H9 (cell line): ENCODE results near the gene CACTIN. TPM values are rescaled to one million over a fixed set of nuclear protein-coding genes. Genes with fewer than 3 reads are reported as not detected.
"Not testable (repeated sequence)": the region's sequence is repeated elsewhere in the genome, so short reads cannot be mapped to it uniquely, and the experiment has no call there.

Source experiments
- DNase-seq: peaks from one replicate; pipeline ENCODE4 v3.0.0-alpha.2; 2017
- H2AFZ ChIP-seq: one replicate; pipeline ENCODE4 v1.6.1; 2013; ENCODE audit warnings: mild to moderate bottlenecking, low read length, control low read depth, moderate library complexity
- H2AK5ac ChIP-seq: 2 replicates; pipeline ENCODE4 v1.6.1; 2013; ENCODE audit warnings: low read length, control low read depth, mixed read lengths; ENCODE audit not compliant: insufficient read length
- H2BK120ac ChIP-seq: one replicate; pipeline ENCODE4 v1.6.1; 2013; ENCODE audit warnings: low read depth, mild to moderate bottlenecking, low read length, control low read depth, inconsistent platforms; ENCODE audit not compliant: poor library complexity, severe bottlenecking
- H2BK12ac ChIP-seq: 2 replicates; pipeline ENCODE4 v1.6.1; 2013; ENCODE audit warnings: low read length, control low read depth, mixed read lengths, low read depth; ENCODE audit not compliant: insufficient read length
- H2BK15ac ChIP-seq: 2 replicates; pipeline ENCODE4 v1.6.1; 2013; ENCODE audit warnings: low read depth, low read length, control low read depth
- H2BK20ac ChIP-seq: one replicate; pipeline ENCODE4 v1.6.1; 2013; ENCODE audit warnings: low read depth, mild to moderate bottlenecking, low read length, control low read depth, inconsistent platforms; ENCODE audit not compliant: poor library complexity, severe bottlenecking
- H2BK5ac ChIP-seq: 2 replicates; pipeline ENCODE4 v1.6.1; 2013; ENCODE audit warnings: low read length, control low read depth, mixed read lengths; ENCODE audit not compliant: insufficient read length
- H3K14ac ChIP-seq: 2 replicates; pipeline ENCODE4 v1.6.1; 2013; ENCODE audit warnings: low read length, control low read depth; ENCODE audit not compliant: insufficient read depth
- H3K18ac ChIP-seq: 2 replicates; pipeline ENCODE4 v1.6.1; 2013; ENCODE audit warnings: low read depth, mild to moderate bottlenecking, mixed read lengths, low read length, control low read depth; ENCODE audit not compliant: insufficient read length
- H3K23ac ChIP-seq: 2 replicates; pipeline ENCODE4 v1.6.1; 2013; ENCODE audit warnings: low read length, control low read depth, mixed read lengths, low read depth; ENCODE audit not compliant: insufficient read length
- H3K23me2 ChIP-seq: 2 replicates; pipeline ENCODE4 v1.6.1; 2013; ENCODE audit warnings: low read depth, mild to moderate bottlenecking, mixed read lengths, low read length, control low read depth; ENCODE audit not compliant: insufficient read length, poor library complexity, severe bottlenecking
- H3K27ac ChIP-seq: 2 replicates; pipeline ENCODE4 v1.5.1; 2013; ENCODE audit warnings: low read length, control low read depth, mixed read lengths, low read depth; ENCODE audit not compliant: insufficient read length
- H3K27me3 ChIP-seq: 2 replicates; pipeline ENCODE4 v1.6.1; 2013; ENCODE audit warnings: low read length, control low read depth, inconsistent platforms; ENCODE audit not compliant: insufficient read depth
- H3K4ac ChIP-seq: 2 replicates; pipeline ENCODE4 v1.6.1; 2013; ENCODE audit warnings: low read depth, mild to moderate bottlenecking, control low read depth, inconsistent platforms, low read length, moderate library complexity
- H3K4me1 ChIP-seq: 2 replicates; pipeline ENCODE4 v1.6.1; 2013; ENCODE audit warnings: low read length, control low read depth, inconsistent platforms; ENCODE audit not compliant: insufficient read depth
- H3K4me2 ChIP-seq: 2 replicates; pipeline ENCODE4 v1.6.1; 2013; ENCODE audit warnings: low read length, control low read depth, mixed read lengths; ENCODE audit not compliant: insufficient read length, insufficient read depth
- H3K56ac ChIP-seq: 2 replicates; pipeline ENCODE4 v1.6.1; 2013; ENCODE audit warnings: low read depth, mild to moderate bottlenecking, mixed read lengths, low read length, control low read depth; ENCODE audit not compliant: insufficient read length
- H3K79me1 ChIP-seq: 2 replicates; pipeline ENCODE4 v1.6.1; 2013; ENCODE audit warnings: low read depth, mild to moderate bottlenecking, moderate library complexity, low read length, control low read depth, inconsistent platforms; ENCODE audit not compliant: insufficient read depth, poor library complexity, severe bottlenecking
- H3K79me2 ChIP-seq: 2 replicates; pipeline ENCODE4 v1.6.1; 2013; ENCODE audit warnings: low read length, control low read depth, inconsistent platforms; ENCODE audit not compliant: insufficient read depth
- H3K9ac ChIP-seq: 2 replicates; pipeline ENCODE4 v1.6.1; 2013; ENCODE audit warnings: low read length, control low read depth, mixed read lengths; ENCODE audit not compliant: insufficient read length; ENCODE audit errors: extremely low read depth
- H3K9me3 ChIP-seq: one replicate; pipeline ENCODE4 v1.6.1; 2013; ENCODE audit warnings: low read depth, low read length, inconsistent platforms; ENCODE audit not compliant: control insufficient read depth
- H3T11ph ChIP-seq: one replicate; pipeline ENCODE4 v1.6.1; 2013; ENCODE audit warnings: mild to moderate bottlenecking, low read length, control low read depth, inconsistent platforms
- H4K20me1 ChIP-seq: one replicate; pipeline ENCODE4 v1.6.1; 2013; ENCODE audit not compliant: control insufficient read depth, insufficient read length, insufficient read depth
- H4K5ac ChIP-seq: 2 replicates; pipeline ENCODE4 v1.6.1; 2013; ENCODE audit warnings: low read depth, mild to moderate bottlenecking, mixed read lengths, low read length, control low read depth; ENCODE audit not compliant: insufficient read length
- H4K8ac ChIP-seq: replicated peaks from 2 replicates; pipeline ENCODE4 v1.6.1; 2013; ENCODE audit warnings: low read length, control low read depth, mixed read lengths, low read depth; ENCODE audit not compliant: insufficient read length
- H4K91ac ChIP-seq: 2 replicates; pipeline ENCODE4 v1.6.1; 2013; ENCODE audit warnings: low read depth, mild to moderate bottlenecking, moderate library complexity, mixed read lengths, low read length, control low read depth; ENCODE audit not compliant: insufficient read length
- H3K27ac Mint-ChIP-seq, 3 experiments: 2 replicates in 2 of 3; 3 replicates in 1 of 3; pipeline ENCODE4 v1.8.0; 2020 to 2021; ENCODE audit warnings: mixed read lengths in 3 of 3, mild to moderate bottlenecking in 1 of 3, moderate library complexity in 1 of 3
- H3K27me3 Mint-ChIP-seq: 2 replicates; pipeline ENCODE4 v1.8.0; 2021; ENCODE audit warnings: low read depth, mild to moderate bottlenecking, moderate library complexity, mixed read lengths
- H3K36me3 Mint-ChIP-seq, 3 experiments: 2 replicates in 2 of 3; 3 replicates in 1 of 3; pipeline ENCODE4 v1.8.0; 2020 to 2021; ENCODE audit warnings: low read depth in 3 of 3, mixed read lengths in 3 of 3; ENCODE audit not compliant: insufficient read depth in 1 of 3
- H3K4me1 Mint-ChIP-seq, 2 experiments: 2 replicates each; pipeline ENCODE4 v1.8.0; 2020; ENCODE audit warnings: mixed read lengths in 2 of 2
- H3K4me3 Mint-ChIP-seq, 2 experiments: 2 replicates in 1 of 2; 3 replicates in 1 of 2; pipeline ENCODE4 v1.8.0; 2020 to 2021; ENCODE audit warnings: mild to moderate bottlenecking in 2 of 2, mixed read lengths in 2 of 2, moderate library complexity in 1 of 2
- H3K9me3 Mint-ChIP-seq, 2 experiments: 2 replicates in 1 of 2; 3 replicates in 1 of 2; pipeline ENCODE4 v1.8.0; 2020; ENCODE audit warnings: mild to moderate bottlenecking in 2 of 2, mixed read lengths in 2 of 2, moderate library complexity in 1 of 2
- WGBS: extraction: QIAGEN DNeasy Blood & Tissue Kit; methylation state at CpG from one replicate; pipeline ENCODE4 v1.1.7; 2013; ENCODE audit warnings: missing lambda C conversion rate, low lambda C conversion rate, mixed read lengths; ENCODE audit not compliant: insufficient read length; ENCODE audit errors: extremely low coverage; 5-methylcytosine and 5-hydroxymethylcytosine counted together
- total RNA-seq: library from RNA; stranded (reverse); gene quantifications from 2 replicates; pipeline ENCODE4 v1.2.1, GENCODE V29; 2021
- TF ChIP-seq, protein P1 (sequence below): fragments of 200-600 bp; sonication (generic); conservative IDR thresholded peaks from 3 replicates; pipeline ENCODE4 v1.8.0; 2021; ENCODE audit warnings: antibody characterized with exemption, mild to moderate bottlenecking

The CACTIN gene
- total RNA-seq, 1 experiment from 2014 or later, result 37.3 TPM

GRCh38 chr19:3648037-3648905 is 21.7 kb upstream of the CACTIN start:
- H3K27me3 Mint-ChIP-seq, result no peaks in the 10 kb centered on the region

DNA sequence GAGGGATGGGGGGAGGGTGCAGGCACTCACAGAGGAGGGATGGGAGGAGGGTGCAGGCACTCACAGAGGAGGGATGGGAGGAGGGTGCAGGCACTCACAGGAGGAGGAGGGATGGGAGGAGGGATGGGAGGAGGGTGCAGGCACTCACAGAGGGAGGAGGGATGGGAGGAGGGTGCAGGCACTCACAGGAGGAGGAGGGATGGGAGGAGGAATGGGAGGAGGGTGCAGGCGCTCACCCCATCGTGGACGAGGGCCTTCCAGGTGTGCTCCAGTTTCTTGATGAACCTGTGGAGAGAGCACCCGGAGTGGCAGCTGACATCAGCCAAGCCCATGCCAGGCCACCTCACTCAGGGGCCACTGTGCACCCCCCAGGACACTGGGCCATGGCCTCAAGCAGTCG is 20.5 kb upstream of the CACTIN start:
- not testable (repeated sequence) for H3T11ph ChIP-seq, H2BK15ac ChIP-seq, H4K91ac ChIP-seq, H2BK12ac ChIP-seq, H3K23me2 ChIP-seq, H3K27me3 ChIP-seq, H3K27ac Mint-ChIP-seq, H3K4me3 Mint-ChIP-seq, DNase-seq, H3K9me3 Mint-ChIP-seq, H3K9me3 ChIP-seq, H2AK5ac ChIP-seq, H3K27me3 Mint-ChIP-seq, H2AFZ ChIP-seq, H2BK120ac ChIP-seq, H3K4me1 Mint-ChIP-seq, H3K4me1 ChIP-seq, H3K4ac ChIP-seq, H3K27ac ChIP-seq, H3K9ac ChIP-seq, H4K8ac ChIP-seq, H3K79me1 ChIP-seq, H2BK5ac ChIP-seq, H3K18ac ChIP-seq, H4K20me1 ChIP-seq, H3K56ac ChIP-seq, H3K4me2 ChIP-seq, H3K79me2 ChIP-seq, H3K14ac ChIP-seq, H2BK20ac ChIP-seq, H4K5ac ChIP-seq, H3K23ac ChIP-seq
- H3K36me3 Mint-ChIP-seq, result peaks cover 2 to 26% (median 25%) of the 10 kb centered on the region in 3 experiments; a peak in 6 of 7 replicates
- no CpG with 5 or more reads among the region's 5 CpGs for WGBS

More at GRCh38 chr19:3648037-3648905, 21.7 kb upstream of the CACTIN start:
- Histone ChIP-seq H3K56ac (no peak overlapping the region), H3K4me1 (no peaks in the 10 kb centered on the region), H2AK5ac (no peak overlapping the region), H2BK5ac (no peak overlapping the region), H4K20me1 (peaks cover 3% of the 10 kb centered on the region), H4K91ac (no peak overlapping the region), H3K23me2 (no peaks in the 10 kb centered on the region), H3K4me2 (no peak overlapping the region), H3K18ac (no peak overlapping the region), H4K8ac (no peak overlapping the region), H3K79me2 (no peaks in the 10 kb centered on the region), H3K79me1 (no peaks in the 10 kb centered on the region), H2BK120ac (no peak overlapping the region), H4K5ac (no peak overlapping the region), H3K14ac (no peak overlapping the region), H2BK12ac (no peak overlapping the region), H3K23ac (no peak overlapping the region), H3T11ph (no peak overlapping the region), H2BK15ac (no peak overlapping the region), H2AFZ (no peak overlapping the region), H3K4ac (no peak overlapping the region), H3K27ac (no peak overlapping the region), H3K9ac (no peak overlapping the region), H2BK20ac (no peak overlapping the region), H3K27me3 (no peaks in the 10 kb centered on the region), H3K9me3 (no peaks in the 10 kb centered on the region)
- no peak overlapping the region for H3K27ac Mint-ChIP-seq
- no peak overlapping the region for H3K4me3 Mint-ChIP-seq
- H3K9me3 Mint-ChIP-seq, result no peaks in the 10 kb centered on the region; a peak in 1 of 5 replicates
- no peak for DNase-seq
- H3K36me3 Mint-ChIP-seq, result peaks cover 2 to 22% (median 21%) of the 10 kb centered on the region in 3 experiments; a peak in 6 of 7 replicates
- TF ChIP-seq, protein P1, sequence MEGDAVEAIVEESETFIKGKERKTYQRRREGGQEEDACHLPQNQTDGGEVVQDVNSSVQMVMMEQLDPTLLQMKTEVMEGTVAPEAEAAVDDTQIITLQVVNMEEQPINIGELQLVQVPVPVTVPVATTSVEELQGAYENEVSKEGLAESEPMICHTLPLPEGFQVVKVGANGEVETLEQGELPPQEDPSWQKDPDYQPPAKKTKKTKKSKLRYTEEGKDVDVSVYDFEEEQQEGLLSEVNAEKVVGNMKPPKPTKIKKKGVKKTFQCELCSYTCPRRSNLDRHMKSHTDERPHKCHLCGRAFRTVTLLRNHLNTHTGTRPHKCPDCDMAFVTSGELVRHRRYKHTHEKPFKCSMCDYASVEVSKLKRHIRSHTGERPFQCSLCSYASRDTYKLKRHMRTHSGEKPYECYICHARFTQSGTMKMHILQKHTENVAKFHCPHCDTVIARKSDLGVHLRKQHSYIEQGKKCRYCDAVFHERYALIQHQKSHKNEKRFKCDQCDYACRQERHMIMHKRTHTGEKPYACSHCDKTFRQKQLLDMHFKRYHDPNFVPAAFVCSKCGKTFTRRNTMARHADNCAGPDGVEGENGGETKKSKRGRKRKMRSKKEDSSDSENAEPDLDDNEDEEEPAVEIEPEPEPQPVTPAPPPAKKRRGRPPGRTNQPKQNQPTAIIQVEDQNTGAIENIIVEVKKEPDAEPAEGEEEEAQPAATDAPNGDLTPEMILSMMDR, result no peak
- H3K4me1 Mint-ChIP-seq, result no peaks in the 10 kb centered on the region
- no CpG with 5 or more reads among the region's 33 CpGs for WGBS
